SK-MEL-5 (cell line): ENCODE results near the gene CDC25B. TPM values are rescaled to one million over a fixed set of nuclear protein-coding genes. Genes with fewer than 3 reads are reported as not detected.

Experiments used
- DNase-seq: peaks from one replicate; pipeline ENCODE4 v3.0.0-alpha.2; 2016; ENCODE audit warnings: low read depth, low spot score
- in situ Hi-C: cut with HindIII; loops from 2 replicates; pipeline ENCODE4 v1.10.0; 2016; ENCODE audit warnings: low sequenced_read_pairs, high pct_unique_total_duplicates, low pct_unique_long_range_greater_than_20kb
- polyA plus RNA-seq, 2 experiments: library from polyadenylated mRNA; depleted of rRNA; stranded (reverse); fragments of >200 nt; gene quantifications; 2 replicates each; pipeline ENCODE4 v1.2.3, GENCODE V29; 2015
- total RNA-seq: library from RNA; depleted of rRNA; stranded (reverse); fragments of >200 nt; shearing (Covaris generic); gene quantifications from 2 replicates; pipeline ENCODE4 v1.2.3, GENCODE V29; 2014; rRNA removed

CDC25B gene
- 60.7 and 67.1 TPM in 2 replicates for total RNA-seq
- 214 and 252 TPM in 2 replicates for polyA plus RNA-seq (2015; cell fraction: cytosol; rRNA removed)
- 314 and 346 TPM in 2 replicates for polyA plus RNA-seq (2015; cell fraction: nucleus; rRNA removed)

DNA sequence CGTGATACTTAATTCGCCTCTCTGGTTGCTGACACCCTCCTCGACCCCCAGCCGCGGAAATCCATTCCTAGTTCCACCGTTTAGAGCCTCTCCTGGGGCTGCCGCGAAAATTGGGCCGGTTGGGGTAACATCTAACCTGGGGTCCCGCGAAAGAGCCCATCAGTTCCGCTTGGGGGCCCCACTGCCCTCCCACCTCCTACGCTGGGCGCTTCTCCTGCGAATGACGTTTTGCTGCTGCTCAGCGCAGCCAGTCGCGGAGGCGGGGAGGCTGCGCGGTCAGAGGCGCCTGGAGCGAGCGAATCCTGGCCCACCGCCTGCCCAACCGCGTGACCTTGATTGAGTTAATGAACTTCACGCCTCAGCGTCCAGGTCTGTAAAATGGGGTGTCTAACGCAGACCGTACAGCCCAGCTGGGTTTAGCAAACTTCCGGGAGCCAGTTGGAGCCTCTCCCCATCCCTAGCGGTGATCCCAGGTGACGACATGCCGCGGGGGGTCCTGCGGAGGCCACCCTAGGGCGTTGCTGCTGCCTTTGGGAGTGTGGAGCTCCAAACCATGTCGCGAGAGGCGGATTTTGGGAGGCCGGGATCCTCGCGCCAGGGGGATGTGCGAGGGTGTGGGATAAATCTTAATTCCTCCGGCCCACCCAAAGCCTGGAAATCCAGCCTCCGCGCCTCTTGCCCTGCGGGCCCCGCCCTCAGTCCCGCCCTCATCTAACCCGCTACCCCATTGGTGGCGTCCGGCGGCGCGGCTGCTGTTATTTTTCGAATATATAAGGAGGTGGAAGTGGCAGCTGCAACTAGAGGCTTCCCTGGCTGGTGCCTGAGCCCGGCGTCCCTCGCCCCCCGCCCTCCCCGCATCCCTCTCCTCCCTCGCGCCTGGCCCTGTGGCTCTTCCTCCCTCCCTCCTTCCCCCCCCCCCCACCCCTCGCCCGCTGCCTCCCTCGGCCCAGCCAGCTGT is at the start of gene CDC25B:
CDC25B (plus strand) TSS at position 800 of the 958 bp plus-strand sequence. CDS start 222 bp downstream, outside the sequence.
- DNase-seq: peak; percentile 95
- in situ Hi-C loops: no loop called here

DNA sequence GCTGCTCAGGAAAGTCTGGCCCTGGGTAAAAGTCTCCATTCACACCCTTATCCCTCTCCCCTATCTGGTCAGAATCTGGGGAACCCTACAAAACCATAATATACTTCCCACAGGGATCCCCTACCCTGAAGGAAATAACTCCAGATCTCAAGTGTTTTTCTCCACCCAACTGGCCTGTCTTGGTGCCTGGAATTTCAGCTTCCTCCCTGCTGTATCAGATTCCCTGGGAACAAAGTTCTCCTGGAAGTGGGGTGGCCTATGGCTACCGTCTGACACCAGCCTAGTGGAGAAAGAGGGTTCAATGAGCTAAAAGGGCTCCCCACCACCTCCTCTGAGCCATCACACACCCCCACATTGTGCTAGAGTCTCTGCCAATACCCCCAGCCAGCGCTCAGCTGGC is 48.6 kb upstream of the CDC25B start:
- no peak for DNase-seq
- in situ Hi-C loops: no loop called here

DNA sequence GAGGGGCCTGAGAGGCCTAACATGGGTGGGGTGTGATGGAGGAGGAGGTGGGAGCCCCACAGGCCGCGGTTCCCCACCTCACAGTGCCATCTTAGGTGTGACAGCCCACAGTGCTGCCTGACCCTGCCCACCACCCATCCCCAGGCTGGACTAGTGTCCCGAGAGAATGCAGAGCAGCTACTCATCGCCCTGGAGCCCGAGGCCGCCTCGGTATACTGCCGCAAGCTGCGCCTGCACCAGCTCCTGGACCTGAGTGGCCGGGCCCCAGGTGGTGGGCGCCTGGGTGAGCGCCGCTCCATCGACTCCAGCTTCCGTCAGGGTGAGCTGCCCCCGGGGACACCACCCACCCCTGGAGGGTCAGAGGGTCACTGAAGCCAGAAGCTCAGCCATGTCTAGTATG is 48.0 kb upstream of the CDC25B start:
- DNase-seq: no peak
- in situ Hi-C loops: no loop called here

DNA sequence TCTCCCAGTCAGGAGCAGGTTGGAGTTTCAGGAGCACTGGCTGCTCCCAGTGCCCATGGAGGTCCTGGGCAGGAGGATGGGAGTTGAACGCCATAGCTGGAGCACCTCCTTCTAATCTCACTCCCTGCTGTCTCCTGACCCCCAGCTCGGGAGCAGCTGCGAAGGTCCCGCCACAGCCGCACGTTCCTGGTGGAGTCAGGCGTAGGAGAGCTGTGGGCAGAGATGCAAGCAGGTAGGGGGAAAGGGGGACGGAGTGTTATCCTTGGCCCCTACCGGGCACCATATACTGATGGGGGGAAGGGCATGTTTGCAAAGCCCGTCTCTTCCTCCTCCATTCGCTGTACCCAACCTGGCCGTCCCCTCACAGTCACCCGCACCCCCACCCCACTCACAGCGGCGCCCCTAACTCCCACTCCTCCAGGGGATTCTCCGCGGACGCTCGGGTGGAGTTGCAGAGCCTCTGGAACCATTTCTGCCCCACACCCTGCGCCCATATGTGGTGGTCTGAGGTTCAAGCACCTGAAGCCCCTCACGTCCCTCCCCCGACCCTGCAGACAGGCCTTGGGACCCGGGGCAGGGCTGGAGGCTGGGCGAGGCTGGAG is 46.9 kb upstream of the CDC25B start:
- DNase-seq: no peak
- in situ Hi-C loops: no loop called here

DNA sequence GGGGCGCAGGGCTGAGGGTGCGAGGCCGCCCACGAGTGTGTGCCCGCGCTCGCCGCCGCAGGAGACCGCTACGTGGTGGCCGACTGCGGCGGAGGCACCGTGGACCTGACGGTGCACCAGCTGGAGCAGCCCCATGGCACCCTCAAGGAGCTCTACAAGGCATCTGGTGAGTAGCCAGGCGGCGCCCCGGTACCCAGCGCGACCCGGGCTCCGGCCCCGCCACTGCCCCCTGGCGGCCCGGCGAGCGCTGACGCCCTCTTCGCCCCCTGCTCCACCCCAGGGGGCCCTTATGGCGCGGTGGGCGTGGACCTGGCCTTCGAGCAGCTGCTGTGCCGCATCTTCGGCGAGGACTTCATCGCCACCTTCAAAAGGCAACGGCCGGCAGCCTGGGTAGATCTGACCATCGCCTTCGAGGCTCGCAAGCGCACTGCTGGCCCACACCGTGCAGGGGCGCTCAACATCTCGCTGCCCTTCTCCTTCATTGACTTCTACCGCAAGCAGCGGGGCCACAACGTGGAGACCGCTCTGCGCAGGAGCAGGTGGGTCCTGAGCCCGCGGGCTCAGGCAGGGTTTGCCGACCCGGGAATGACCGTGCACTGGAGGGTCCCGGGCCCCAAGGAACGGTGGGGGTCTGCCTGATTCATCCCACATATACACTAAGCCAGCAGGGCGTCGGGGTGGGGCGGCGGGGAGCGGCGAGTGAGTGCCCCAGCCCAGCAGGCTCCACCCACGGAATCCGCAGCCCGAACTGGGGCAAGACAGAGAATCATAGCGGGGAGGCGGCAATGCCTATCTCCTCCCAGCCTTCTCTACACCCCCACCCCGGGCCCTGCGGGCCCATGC is 46.2 kb upstream of the CDC25B start:
- in situ Hi-C loops: no loop called here
- DNase-seq: peak; percentile 74

DNA sequence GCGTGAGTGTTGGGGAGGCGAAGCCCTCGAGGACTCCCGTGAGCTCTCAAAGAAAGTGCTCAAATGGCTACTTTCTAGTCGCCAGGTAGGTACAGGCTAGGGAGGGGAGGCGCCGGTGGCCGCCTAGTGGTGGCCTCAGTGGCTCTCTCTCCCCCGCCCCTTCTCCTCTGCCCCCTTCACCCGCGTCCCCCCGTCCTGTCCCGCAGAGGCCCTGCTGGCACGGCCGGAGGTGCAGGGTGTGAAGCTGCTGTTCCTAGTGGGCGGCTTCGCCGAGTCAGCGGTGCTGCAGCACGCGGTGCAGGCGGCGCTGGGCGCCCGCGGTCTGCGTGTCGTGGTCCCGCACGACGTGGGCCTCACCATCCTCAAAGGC is 44.8 kb upstream of the CDC25B start:
- in situ Hi-C loops: no loop called here

DNA sequence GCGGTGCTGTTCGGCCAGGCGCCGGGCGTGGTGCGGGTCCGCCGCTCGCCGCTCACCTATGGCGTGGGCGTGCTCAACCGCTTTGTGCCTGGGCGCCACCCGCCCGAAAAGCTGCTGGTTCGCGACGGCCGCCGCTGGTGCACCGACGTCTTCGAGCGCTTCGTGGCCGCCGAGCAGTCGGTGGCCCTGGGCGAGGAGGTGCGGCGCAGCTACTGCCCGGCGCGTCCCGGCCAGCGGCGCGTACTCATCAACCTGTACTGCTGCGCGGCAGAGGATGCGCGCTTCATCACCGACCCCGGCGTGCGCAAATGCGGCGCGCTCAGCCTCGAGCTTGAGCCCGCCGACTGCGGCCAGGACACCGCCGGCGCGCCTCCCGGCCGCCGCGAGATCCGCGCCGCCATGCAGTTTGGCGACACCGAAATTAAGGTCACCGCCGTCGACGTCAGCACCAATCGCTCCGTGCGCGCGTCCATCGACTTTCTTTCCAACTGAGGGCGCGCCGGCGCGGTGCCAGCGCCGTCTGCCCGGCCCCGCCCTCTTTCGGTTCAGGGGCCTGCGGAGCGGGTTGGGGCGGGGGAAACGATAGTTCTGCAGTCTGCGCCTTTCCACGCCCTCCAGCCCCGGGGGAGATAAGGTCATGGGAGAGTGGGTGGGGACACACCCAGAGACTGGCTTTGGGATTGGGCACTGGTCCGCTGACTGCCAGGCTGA is 44.3 kb upstream of the CDC25B start:
- peak; percentile 79 for DNase-seq
- in situ Hi-C loops: no loop called here

More for the DNA sequence above, 44.8 kb upstream of the CDC25B start:
- DNase-seq: no peak

DNA sequence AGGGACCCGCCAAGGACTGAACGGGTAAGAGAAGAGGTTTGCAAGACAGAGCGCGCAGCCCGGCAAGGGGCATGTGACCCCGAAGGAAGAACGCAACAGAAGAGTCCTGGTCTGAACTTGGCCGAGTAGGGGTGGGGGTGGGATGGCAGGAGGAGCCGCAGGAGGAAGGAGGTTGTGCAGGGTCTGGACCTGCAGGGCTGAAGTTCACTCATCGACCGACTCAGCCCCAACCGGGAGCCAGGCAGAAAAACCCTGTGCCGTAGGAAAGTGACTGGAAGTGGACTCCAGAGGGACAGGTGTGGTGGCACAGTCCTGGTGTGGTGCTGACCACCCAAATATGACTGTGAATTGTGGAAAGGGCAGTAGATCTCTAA is 43.7 kb upstream of the CDC25B start:
- no peak for DNase-seq
- in situ Hi-C loops: no loop called here

DNA sequence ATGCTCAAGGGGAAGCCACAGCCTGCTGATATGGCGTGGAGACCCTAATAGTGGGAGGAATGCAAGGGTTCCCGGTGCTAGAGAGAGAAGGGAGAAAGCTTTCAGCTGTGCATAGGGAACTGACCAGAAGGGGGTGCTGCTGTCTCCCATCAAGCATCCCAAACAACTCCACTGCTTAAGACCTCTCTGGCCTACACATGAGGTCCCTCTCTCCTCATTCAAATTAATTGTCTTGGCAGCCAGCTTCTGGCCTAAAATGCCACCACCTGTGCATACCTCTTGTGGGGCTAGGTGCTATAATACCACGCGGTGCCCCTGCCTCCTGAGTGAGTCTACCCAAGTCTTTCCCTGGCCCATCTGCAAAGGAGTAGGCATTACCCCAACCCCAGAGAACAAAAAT is 43.0 kb upstream of the CDC25B start:
- DNase-seq: peak; percentile 84
- in situ Hi-C loops: no loop called here

DNA sequence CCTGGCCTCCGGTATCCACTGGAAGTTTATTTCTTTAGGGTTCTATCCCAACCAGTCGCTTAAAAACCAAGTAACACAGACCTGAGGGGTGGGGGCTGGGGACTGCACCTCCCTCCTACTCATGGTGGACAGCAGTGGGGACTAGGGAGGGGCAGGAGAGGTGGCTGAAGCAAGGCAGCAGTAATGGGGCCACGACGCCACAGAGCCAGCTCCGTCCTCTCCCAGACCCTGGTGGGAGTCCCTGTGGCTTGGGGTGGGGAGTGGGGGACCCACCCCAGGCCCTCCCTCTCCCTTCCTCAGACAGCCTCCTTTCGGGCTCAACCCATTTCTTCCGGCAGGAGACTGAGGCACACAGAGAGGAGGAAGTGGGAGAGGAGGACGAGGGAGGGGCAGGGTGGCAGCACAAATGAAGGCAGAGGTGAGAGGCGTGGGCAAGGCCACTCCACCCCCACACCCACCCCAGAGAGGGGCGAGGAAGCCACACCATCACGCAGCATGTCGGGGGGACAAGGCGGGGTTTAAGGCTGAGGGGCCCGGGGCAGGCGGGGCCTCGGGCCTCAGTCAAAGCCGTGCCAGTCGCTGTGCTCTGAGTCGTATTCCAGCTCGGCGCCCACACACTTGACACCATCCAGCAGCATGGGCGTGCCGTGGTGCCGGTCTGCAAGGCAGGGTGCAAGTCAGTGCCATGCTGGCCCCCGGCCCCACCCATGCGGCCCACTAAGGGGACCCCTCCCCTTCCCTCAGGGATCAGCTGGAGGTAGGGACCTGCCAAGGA is 42.4 kb upstream of the CDC25B start:
- in situ Hi-C loops: no loop called here
- DNase-seq: no peak

DNA sequence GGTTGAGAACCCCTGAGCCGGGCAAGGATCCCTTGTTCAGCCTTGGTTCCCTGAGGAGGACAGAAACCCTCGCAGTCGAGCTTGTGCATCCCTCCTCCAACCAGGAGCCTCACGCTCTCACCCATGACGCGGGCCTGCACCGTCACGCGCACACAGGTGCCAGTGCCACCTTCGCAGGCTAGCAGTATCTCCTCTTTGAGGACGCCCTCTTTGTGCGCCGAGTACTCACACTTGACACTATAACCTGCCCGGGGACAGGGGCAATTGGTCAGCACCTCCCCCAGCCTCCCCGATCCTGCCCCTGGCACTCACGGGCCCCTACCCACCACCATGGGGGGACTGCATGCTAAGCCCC is 41.9 kb upstream of the CDC25B start:
- in situ Hi-C loops: no loop called here
- DNase-seq: no peak

DNA sequence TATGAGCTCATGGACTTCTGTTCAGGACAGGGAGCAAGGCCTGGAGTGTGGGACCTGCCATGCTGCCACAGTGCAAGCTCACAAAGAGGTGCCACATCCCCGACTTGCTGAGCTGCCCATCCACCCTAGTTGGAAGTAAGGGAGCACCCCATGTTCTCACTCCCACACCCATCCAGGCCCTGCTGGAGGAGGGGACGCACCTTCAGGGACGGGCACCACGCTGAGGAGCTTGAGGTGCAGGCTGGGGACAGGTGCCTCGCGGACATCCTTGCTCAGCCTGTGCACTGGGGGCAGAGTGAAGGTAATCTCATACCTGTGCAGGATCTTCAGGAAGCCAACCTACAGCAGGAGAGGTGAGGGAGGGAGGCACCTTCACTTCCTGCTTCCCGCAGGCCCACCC is 40.8 kb upstream of the CDC25B start:
- in situ Hi-C loops: no loop called here
- DNase-seq: no peak

DNA sequence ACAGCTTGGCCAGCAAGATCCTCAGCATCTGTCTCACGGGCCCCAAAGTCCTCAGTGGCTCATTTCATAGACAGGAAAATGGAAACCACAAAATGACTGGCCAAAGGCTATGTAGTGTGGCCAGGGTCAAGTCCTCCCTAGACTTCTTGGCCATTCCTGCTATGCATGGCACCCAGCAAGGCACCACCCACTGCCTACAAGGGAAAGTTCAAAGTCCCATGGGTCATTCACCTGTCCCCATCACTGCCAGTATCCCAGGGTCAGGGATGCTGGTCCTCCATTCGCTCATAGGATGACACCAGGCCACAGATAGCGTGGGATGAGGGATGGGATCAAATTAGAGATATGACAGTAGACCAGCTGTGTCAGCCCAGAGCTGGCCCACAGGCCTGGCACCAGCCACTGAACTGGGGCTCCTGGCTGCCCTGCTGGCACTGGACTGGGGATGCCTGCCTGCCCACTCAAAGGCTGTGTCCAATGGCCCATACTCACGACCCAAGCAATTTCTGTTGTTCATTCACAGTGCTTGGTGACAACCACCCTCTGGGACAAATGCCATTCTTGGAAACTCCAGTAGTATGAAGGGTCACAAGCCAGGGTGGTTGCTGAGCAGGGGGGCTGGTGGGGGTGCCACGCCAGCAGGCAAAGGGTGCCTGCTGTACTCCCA is 40.2 kb upstream of the CDC25B start:
- no peak for DNase-seq
- in situ Hi-C loops: no loop called here

DNA sequence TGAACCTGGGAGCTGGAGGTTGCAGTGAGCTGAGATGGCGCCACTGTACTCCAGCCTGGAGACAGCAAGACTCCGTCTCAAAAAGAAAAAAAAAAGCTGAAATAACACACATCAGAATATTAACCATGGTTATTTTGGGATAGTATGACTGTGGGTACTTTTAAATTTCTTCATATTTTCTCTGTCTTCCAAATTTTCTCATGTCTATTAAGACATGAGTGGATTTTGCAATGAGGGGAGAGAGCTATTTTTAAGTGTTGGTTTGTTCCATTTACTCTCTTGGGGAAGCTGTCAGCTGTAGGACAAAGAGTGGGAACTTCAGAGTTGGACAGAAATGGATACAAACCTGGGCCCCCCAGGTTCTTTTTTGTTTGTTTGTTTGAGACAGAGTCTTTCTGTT is 38.8 kb upstream of the CDC25B start:
- no peak for DNase-seq
- in situ Hi-C loops: no loop called here

DNA sequence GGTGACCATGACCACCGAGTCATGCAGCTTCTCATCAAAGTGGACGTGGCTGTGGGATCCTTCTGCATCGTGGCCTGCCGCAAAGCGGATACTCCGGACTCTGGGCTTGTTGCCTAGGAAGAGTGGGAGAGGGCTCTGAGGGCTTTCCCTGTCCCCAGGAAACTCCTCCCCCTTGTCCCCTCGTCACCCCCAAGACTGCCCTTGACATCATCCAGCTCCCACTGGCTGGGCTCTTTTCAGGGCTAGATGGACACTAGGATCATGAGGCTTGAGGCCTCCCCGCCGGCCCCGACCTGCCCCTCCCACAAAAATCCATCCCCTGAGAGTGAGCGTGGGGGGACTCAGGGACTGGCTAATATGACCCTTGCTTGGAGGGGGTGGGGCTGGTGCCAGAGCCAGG is 37.5 kb upstream of the CDC25B start:
- in situ Hi-C loops: no loop called here
- no peak for DNase-seq

DNA sequence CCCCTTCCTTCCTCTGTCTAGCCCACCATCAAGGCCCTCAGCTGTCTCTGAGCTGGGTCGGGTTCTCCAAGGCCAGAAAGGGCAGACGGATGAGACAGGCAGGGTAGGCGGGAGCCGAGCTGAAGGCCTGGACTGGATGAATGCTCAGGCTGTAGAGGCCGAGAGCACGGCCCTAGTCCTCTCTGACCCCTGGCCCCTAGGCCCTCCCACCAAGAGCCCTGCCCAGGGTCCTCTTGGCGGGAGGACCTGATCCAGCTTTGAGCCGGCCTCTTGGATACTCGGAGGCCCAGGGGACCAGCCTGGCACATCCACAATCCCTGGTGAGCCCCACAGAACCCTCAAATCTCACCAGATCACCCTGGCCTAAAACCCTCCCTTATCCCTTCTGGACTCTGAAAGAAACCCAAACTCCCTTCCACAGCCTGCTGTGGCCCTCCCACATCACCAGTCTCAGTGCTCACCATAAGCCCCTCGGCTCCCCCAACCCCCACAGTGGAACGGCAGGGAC is 36.7 kb upstream of the CDC25B start:
- in situ Hi-C loops: no loop called here
- no peak for DNase-seq
